ENCODE data around the gene CCDC181.

Gene CCDC181

DNA sequence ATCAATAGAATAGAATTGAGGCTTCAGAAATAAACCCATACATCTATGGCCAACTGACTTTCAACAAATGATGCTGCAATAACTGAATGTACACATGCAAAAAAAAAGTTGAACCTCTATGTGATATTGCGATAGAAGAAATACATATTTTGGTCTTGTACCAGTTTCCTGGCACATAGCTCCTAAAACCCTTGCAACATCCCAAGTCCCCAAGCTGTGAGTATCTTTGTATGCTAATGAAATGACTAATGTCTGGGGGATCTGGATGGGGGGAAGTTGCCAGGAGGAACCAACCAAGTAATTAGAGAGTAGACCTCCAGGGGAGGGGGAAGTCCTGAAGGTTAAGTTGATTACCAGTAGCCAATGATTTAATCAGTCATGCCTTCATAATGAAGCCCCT is 34.9 kb downstream of the CCDC181 start:
- no peak for FAIRE-seq

DNA sequence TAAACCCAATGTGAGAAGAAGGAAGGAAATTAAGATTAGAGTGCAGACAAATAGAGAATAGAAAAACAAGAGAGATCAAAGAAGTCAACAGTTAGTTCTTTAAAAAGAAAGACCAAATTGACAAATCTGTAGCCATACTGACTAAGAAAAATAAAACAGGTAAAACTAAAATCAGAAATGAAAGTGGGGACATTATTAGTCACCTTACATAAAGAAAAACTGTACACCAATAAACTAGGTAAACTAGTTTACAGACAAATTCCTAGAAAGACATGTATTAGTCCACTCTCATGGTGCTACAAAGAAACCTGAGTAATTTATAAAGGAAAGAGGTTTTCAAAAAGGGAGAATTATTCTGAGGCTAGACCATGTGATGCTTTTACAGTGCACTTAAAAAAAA is 37.0 kb downstream of the CCDC181 start:
- FAIRE-seq: peak; percentile 45

GRCh38 chr1:169387399-169387798 is 39.9 kb downstream of the CCDC181 start:
- no peak for FAIRE-seq

GRCh38 chr1:169383449-169383848 is 43.8 kb downstream of the CCDC181 start:
- no peak for FAIRE-seq

- no peak for FAIRE-seq
Measured at GRCh38 chr1:169381162-169381561, 46.1 kb downstream of the CCDC181 start.

DNA sequence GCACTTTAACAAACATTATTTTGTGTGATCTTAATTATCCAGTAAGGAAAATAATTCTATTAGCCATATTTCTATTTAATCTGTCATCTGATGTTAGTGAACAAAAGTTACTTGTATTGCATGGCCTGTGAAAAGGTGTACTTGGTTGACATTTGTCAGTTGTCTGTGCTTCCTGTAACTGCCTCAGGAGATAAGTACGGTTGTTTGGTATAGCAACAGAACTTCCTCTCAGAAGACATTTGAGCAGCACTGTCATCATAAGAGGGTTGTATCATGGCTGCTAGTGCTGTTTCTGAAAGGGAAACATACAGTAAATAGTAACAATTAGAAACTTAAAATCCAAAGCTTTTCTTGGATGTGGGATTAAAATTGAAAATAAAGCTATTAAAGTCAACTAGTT is 55.9 kb downstream of the CCDC181 start:
- FAIRE-seq: no peak

DNA sequence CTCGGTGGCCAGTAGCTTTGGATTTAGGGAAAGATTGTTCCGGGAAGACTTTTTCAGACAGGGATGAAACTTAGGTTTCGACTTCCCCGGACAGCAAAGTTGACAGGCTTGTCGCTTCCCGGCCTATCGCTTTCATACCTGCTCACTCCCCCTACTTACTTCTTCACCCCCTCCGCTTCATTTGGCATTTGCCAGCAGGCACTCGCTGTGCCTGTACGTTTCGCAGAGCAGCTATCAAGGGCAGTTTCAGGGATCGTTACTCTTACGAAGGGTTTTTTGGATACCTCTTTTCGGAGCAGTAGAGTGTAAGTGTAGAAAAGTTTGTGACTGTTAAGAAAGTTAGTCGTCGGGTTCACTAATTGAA is 58.9 kb downstream of the CCDC181 start:
- FAIRE-seq: no peak

- FAIRE-seq: peak; percentile 97
Measured at GRCh38 chr1:169367686-169368405, 59.4 kb downstream of the CCDC181 start, which contains the start of the genes BLZF1 and NME7. Gene BLZF1 (plus strand): TSS chr1:169368195. CDS start chr1:169369523, 1,328 bp downstream. Gene NME7 (minus strand): TSS chr1:169367797. CDS start chr1:169367710, 87 bp downstream.

- no peak for FAIRE-seq
Measured at GRCh38 chr1:169367096-169367685, 60.1 kb downstream of the CCDC181 start.

- FAIRE-seq: no peak
Measured at GRCh38 chr1:169364948-169365347, 62.3 kb downstream of the CCDC181 start.

- FAIRE-seq: no peak
Measured at GRCh38 chr1:169363046-169363730, 64.1 kb downstream of the CCDC181 start.

DNA sequence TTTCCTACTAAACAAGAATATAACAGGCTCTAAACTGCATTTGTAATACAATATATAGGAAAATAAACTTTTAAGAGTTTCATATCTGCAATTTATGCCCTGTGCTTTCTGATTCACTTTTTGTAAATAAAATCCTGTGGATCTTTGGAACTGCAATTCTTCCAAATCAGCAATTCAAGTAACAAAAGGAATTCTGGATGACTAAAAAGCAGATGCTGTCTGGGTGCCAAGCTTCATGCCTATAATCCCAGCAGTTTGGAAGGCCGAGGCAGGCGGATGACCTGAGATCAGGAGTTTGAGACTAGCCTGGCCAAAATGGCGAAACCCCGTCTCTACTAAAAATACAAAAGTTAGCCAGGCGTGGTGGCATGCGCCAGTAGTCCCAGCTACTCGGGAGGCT is 66.0 kb downstream of the CCDC181 start:
- FAIRE-seq: no peak

- no peak for FAIRE-seq
Measured at GRCh38 chr1:169360415-169360814, 66.9 kb downstream of the CCDC181 start.

DNA sequence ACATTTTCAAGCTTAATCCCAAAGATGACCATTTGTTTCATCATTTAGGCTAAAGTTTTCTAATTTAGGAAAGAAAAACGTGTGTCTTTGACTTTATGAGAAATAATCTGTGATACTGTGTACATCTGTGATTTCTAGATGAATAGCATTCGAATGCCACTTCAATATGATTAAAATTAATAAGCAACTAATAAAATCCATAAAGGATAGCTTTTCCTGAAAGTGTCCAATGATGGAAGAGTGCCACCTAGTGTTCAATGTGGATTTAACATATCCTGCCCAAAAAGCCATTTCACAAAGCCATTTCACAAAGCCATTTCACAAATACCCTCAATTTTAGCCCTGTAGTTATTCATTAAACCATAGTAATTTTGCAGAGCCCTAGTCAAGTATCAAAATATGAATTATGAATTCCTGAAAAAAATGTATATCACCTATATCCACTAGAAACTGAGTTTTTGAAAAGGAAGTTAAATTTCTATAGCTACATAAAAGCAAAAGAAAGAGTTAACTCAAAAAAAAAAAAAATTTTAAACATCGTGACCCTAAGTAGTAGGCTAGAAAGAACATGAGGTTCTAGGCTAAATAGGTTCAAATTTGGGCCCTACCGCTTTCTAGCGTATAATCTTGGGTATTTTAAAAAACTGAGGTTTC is 78.8 kb downstream of the CCDC181 start:
- peak; percentile 96 for FAIRE-seq

GRCh38 chr1:169347688-169348382 is 79.4 kb downstream of the CCDC181 start:
- no peak for FAIRE-seq

GRCh38 chr1:169346036-169346589 is 81.2 kb downstream of the CCDC181 start:
- FAIRE-seq: no peak

- no peak for FAIRE-seq
Measured at GRCh38 chr1:169345511-169345910, 81.8 kb downstream of the CCDC181 start.
